Sigmoid colon (tissue), 7 donors: ENCODE measurements around the gene HDAC9. TPM values are rescaled to one million over a fixed set of nuclear protein-coding genes. Genes with fewer than 3 reads are reported as not detected.

Experiments used
- DNase-seq: peaks from one replicate; pipeline ENCODE4 v3.0.0-alpha.2; 2019
- H3K27ac ChIP-seq, 4 donors: fragments of 200-600 bp; sonication (generic); one replicate each; pipeline ENCODE4 v1.5.1; 2016 to 2019; ENCODE audit warnings: mild to moderate bottlenecking in 1 of 4
- H3K27me3 ChIP-seq, 3 donors: fragments of 200-600 bp; sonication (generic); one replicate each; pipeline ENCODE4 v1.5.1; 2019; ENCODE audit warnings: mild to moderate bottlenecking in 1 of 3
- H3K36me3 ChIP-seq, 4 donors: fragments of 200-600 bp; sonication (generic); one replicate each; pipeline ENCODE4 v1.5.1; 2016 to 2019
- H3K4me1 ChIP-seq, 4 donors: fragments of 200-600 bp; sonication (generic); one replicate each; pipeline ENCODE4 v1.5.1; 2017 to 2019
- H3K4me3 ChIP-seq, 4 donors: fragments of 200-600 bp; sonication (generic); one replicate each; pipeline ENCODE4 v1.5.1; 2017 to 2019; ENCODE audit warnings: mild to moderate bottlenecking in 2 of 4, moderate library complexity in 1 of 4
- H3K9me3 ChIP-seq, 4 donors: fragments of 200-600 bp in 3 of 4; sonication (generic) in 3 of 4; one replicate each; pipeline versions ENCODE4 v1.5.1 to v1.6.1; 2013 to 2019
- EP300 ChIP-seq, 4 donors: sonication (generic); formaldehyde crosslinking; IDR thresholded peaks; one replicate each; pipeline ENCODE4 v1.6.1; 2017; ENCODE audit warnings: antibody characterized with exemption in 4 of 4
- POLR2A ChIP-seq, 2 donors: fragments of 450-650 bp; IDR thresholded peaks; one replicate each; pipeline ENCODE4 v1.6.1; 2016; ENCODE audit warnings: antibody characterized with exemption in 2 of 2, mild to moderate bottlenecking in 2 of 2, moderate library complexity in 2 of 2
- POLR2AphosphoS5 ChIP-seq, 4 donors: sonication (generic); formaldehyde crosslinking; IDR thresholded peaks; one replicate each; pipeline ENCODE4 v1.6.1; 2017; ENCODE audit warnings: antibody characterized with exemption in 4 of 4
- WGBS, 2 donors: extraction: QIAGEN DNeasy Blood & Tissue Kit; methylation state at CpG; one replicate each; pipeline ENCODE4 v1.1.7; 2013; 5-methylcytosine and 5-hydroxymethylcytosine counted together
- intact Hi-C: fragments of 100-400 bp; cut with DNase I; formaldehyde crosslinking; loops from one replicate; pipeline ENCODE4 v1.15.1; 2023
- polyA plus RNA-seq, 3 donors: library from polyadenylated mRNA; stranded (reverse); fragments of 200-250 nt; gene quantifications; one replicate each; pipeline ENCODE4 v1.2.3, GENCODE V29; 2013
- total RNA-seq, 4 donors: library from RNA; depleted of rRNA; stranded (reverse); fragments of >200 nt; gene quantifications; one replicate each; pipeline ENCODE4 v1.1.0, GENCODE V29; 2016
- TF ChIP-seq, protein P1 (sequence below), 4 experiments: fragments of 450-650 bp in 3 of 4; fragments of 200-600 bp in 1 of 4; IDR thresholded peaks; one replicate each; pipeline ENCODE4 v1.5.1; 2016 to 2019; ENCODE audit warnings: antibody characterized with exemption in 4 of 4, mild to moderate bottlenecking in 3 of 4, moderate library complexity in 2 of 4
- donor health status: healthy with polysubstance abuse.
- donor health status: Bipolar disorder and iron deficiency.
- donor health status: healthy.

HDAC9 gene
- total and polyA plus RNA-seq, 7 donors: 2.4 to 38.2 (median 22.2) TPM

- no peak overlapping the region for H3K4me3 ChIP-seq
- H3K36me3 ChIP-seq: no peaks in the 10 kb centered on the region
- 79 to 91% methylated on average over 2 of the region's 2 CpGs for WGBS, 2 donors
- DNase-seq: no peak
- no peaks in the 10 kb centered on the region for H3K27me3 ChIP-seq
- H3K27ac ChIP-seq: no peak overlapping the region
- intact Hi-C loops: no loop called here
- H3K9me3 ChIP-seq: no peaks in the 10 kb centered on the region
- H3K4me1 ChIP-seq: no peaks in the 10 kb centered on the region
- TF ChIP-seq, protein P1, sequence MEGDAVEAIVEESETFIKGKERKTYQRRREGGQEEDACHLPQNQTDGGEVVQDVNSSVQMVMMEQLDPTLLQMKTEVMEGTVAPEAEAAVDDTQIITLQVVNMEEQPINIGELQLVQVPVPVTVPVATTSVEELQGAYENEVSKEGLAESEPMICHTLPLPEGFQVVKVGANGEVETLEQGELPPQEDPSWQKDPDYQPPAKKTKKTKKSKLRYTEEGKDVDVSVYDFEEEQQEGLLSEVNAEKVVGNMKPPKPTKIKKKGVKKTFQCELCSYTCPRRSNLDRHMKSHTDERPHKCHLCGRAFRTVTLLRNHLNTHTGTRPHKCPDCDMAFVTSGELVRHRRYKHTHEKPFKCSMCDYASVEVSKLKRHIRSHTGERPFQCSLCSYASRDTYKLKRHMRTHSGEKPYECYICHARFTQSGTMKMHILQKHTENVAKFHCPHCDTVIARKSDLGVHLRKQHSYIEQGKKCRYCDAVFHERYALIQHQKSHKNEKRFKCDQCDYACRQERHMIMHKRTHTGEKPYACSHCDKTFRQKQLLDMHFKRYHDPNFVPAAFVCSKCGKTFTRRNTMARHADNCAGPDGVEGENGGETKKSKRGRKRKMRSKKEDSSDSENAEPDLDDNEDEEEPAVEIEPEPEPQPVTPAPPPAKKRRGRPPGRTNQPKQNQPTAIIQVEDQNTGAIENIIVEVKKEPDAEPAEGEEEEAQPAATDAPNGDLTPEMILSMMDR (IDR thresholded peaks at IDR 0.05): no peak
- TF ChIP-seq POLR2AphosphoS5 (IDR thresholded peaks at IDR 0.05) (no peak), POLR2A (IDR thresholded peaks at IDR 0.05) (no peak), EP300 (IDR thresholded peaks at IDR 0.05) (no peak)
Measured at GRCh38 chr7:18689551-18689950, 194.0 kb downstream of the HDAC9 start.

DNA sequence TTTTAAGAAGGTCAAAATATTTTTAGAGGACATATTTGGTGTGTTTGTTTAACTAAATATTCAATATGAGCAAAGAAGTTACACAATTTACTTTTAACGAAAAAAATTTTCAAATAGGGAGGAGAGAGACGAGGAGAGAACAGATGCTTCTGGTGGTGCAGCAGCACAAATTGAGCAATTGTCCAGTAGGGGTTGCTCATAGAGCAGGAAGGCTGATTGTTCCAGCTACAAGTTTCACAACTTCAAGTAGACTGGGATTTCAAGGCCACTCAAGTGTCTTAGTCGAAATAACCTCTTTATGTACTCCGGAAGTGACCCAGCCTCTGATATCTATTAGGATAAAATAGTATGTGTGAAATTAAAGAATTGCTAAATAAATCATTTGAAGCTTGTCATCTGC is 197.9 kb downstream of the HDAC9 start:
- peak; percentile 66 for DNase-seq
- Histone ChIP-seq H3K4me3 (no peak overlapping the region), H3K9me3 (no peaks in the 10 kb centered on the region), H3K36me3 (no peaks in the 10 kb centered on the region), H3K27me3 (no peaks in the 10 kb centered on the region), H3K4me1 (no peaks in the 10 kb centered on the region), H3K27ac (no peak overlapping the region)
- TF ChIP-seq POLR2A (IDR thresholded peaks at IDR 0.05): no peak
- TF ChIP-seq, protein P1 (IDR thresholded peaks at IDR 0.05): peak; percentile 17 to 42 (median 36)
- intact Hi-C loops: no loop called here
- WGBS, 2 donors: 24 to 50% methylated on average over 4 of the region's 4 CpGs

DNA sequence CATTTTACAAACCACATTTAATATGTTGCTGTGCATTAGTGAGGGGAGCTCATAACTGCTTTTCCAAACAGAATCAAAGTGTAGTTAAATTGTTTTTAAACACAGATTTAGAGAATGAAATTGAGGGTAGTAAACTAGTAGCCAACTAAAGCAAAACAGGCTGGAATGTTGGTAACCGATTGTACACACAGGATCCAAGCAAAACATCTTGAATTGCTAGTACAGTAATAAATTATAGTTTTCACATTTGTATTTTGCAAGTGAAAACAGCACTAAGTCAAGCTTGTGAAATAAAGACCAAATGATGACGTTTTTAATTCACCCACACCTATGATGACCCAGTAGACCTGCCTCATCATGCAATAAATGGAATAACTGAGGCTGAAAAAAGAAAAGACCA is 198.3 kb downstream of the HDAC9 start:
- no peak overlapping the region for H3K27ac ChIP-seq
- H3K36me3 ChIP-seq: no peaks in the 10 kb centered on the region
- intact Hi-C loops: no loop called here
- no peaks in the 10 kb centered on the region for H3K27me3 ChIP-seq
- no peak for DNase-seq
- no peak overlapping the region for H3K4me3 ChIP-seq
- 52 to 71% methylated on average over 2 of the region's 2 CpGs for WGBS, 2 donors
- H3K9me3 ChIP-seq: no peaks in the 10 kb centered on the region
- TF ChIP-seq EP300 (IDR thresholded peaks at IDR 0.05) (no peak), POLR2AphosphoS5 (IDR thresholded peaks at IDR 0.05) (no peak), POLR2A (IDR thresholded peaks at IDR 0.05) (no peak)
- TF ChIP-seq, protein P1 (IDR thresholded peaks at IDR 0.05): no peak
- H3K4me1 ChIP-seq: no peaks in the 10 kb centered on the region

DNA sequence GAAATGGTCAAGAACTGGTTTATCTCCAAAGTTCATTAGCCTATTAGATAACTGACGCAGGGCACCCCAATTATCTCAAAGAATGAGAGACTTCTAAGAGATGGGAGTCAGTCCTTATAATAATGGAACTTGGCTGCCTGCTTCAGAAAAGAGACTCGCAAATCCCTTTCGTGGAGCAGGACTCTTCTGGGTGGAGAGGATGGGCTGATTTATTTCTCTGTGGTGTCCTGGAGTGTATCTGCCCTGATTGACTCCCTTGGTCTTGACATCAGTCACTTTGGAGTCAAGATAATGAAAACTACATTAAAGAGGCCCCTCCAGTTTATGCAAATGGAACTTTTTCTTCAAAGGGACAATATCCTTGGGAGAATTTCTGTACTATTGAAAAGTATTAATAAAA is 198.9 kb downstream of the HDAC9 start:
- no peak overlapping the region for H3K4me3 ChIP-seq
- TF ChIP-seq POLR2AphosphoS5 (IDR thresholded peaks at IDR 0.05) (no peak), EP300 (IDR thresholded peaks at IDR 0.05) (no peak), POLR2A (IDR thresholded peaks at IDR 0.05) (no peak)
- TF ChIP-seq, protein P1 (IDR thresholded peaks at IDR 0.05): no peak
- no peak for DNase-seq
- no peaks in the 10 kb centered on the region for H3K9me3 ChIP-seq
- H3K27me3 ChIP-seq: no peaks in the 10 kb centered on the region
- no peaks in the 10 kb centered on the region for H3K36me3 ChIP-seq
- no peaks in the 10 kb centered on the region for H3K4me1 ChIP-seq
- WGBS, 2 donors: 85 to 87% methylated on average over 3 of the region's 3 CpGs
- no peak overlapping the region for H3K27ac ChIP-seq
- intact Hi-C loops: no loop called here

DNA sequence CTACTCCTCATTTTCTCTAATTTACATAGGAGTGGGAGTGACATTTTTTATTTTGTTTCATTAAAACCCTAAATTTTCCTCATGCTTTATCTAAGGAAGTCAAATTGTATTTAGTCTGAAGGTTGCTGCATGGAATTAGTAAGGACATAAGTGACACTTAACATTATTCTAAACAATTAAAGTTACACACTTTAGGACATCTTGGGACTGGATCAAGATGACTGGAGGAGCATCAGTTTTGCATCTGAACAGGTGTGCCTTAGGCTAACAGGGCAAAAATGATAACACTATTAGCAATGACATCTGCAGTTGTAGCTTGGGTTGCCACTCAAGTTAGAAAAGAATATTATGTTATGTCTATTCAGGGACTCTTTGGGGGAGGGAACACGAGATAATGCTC is 199.4 kb downstream of the HDAC9 start:
- Histone ChIP-seq H3K4me1 (no peaks in the 10 kb centered on the region), H3K9me3 (no peaks in the 10 kb centered on the region), H3K27ac (no peak overlapping the region), H3K4me3 (no peak overlapping the region), H3K27me3 (no peaks in the 10 kb centered on the region), H3K36me3 (no peaks in the 10 kb centered on the region)
- 42 to 45% methylated on average over 1 of the region's 1 CpG for WGBS, 2 donors
- no peak for DNase-seq
- intact Hi-C loops: no loop called here
- TF ChIP-seq EP300 (IDR thresholded peaks at IDR 0.05): no peak
